H9 (cell line): ENCODE data around the gene ADRB1. TPM values are rescaled to one million over a fixed set of nuclear protein-coding genes. Genes with fewer than 3 reads are reported as not detected.

ENCODE experiments used
- DNase-seq: peaks from one replicate; pipeline ENCODE4 v3.0.0-alpha.2; 2017
- H2AFZ ChIP-seq: one replicate; pipeline ENCODE4 v1.6.1; 2013; ENCODE audit warnings: mild to moderate bottlenecking, low read length, control low read depth, moderate library complexity
- H2AK5ac ChIP-seq: 2 replicates; pipeline ENCODE4 v1.6.1; 2013; ENCODE audit warnings: low read length, control low read depth, mixed read lengths; ENCODE audit not compliant: insufficient read length
- H2BK120ac ChIP-seq: one replicate; pipeline ENCODE4 v1.6.1; 2013; ENCODE audit warnings: low read depth, mild to moderate bottlenecking, low read length, control low read depth, inconsistent platforms; ENCODE audit not compliant: poor library complexity, severe bottlenecking
- H2BK12ac ChIP-seq: 2 replicates; pipeline ENCODE4 v1.6.1; 2013; ENCODE audit warnings: low read length, control low read depth, mixed read lengths, low read depth; ENCODE audit not compliant: insufficient read length
- H2BK15ac ChIP-seq: 2 replicates; pipeline ENCODE4 v1.6.1; 2013; ENCODE audit warnings: low read depth, low read length, control low read depth
- H2BK20ac ChIP-seq: one replicate; pipeline ENCODE4 v1.6.1; 2013; ENCODE audit warnings: low read depth, mild to moderate bottlenecking, low read length, control low read depth, inconsistent platforms; ENCODE audit not compliant: poor library complexity, severe bottlenecking
- H2BK5ac ChIP-seq: 2 replicates; pipeline ENCODE4 v1.6.1; 2013; ENCODE audit warnings: low read length, control low read depth, mixed read lengths; ENCODE audit not compliant: insufficient read length
- H3K14ac ChIP-seq: 2 replicates; pipeline ENCODE4 v1.6.1; 2013; ENCODE audit warnings: low read length, control low read depth; ENCODE audit not compliant: insufficient read depth
- H3K18ac ChIP-seq: 2 replicates; pipeline ENCODE4 v1.6.1; 2013; ENCODE audit warnings: low read depth, mild to moderate bottlenecking, mixed read lengths, low read length, control low read depth; ENCODE audit not compliant: insufficient read length
- H3K23ac ChIP-seq: 2 replicates; pipeline ENCODE4 v1.6.1; 2013; ENCODE audit warnings: low read length, control low read depth, mixed read lengths, low read depth; ENCODE audit not compliant: insufficient read length
- H3K23me2 ChIP-seq: 2 replicates; pipeline ENCODE4 v1.6.1; 2013; ENCODE audit warnings: low read depth, mild to moderate bottlenecking, mixed read lengths, low read length, control low read depth; ENCODE audit not compliant: insufficient read length, poor library complexity, severe bottlenecking
- H3K27ac ChIP-seq: 2 replicates; pipeline ENCODE4 v1.5.1; 2013; ENCODE audit warnings: low read length, control low read depth, mixed read lengths, low read depth; ENCODE audit not compliant: insufficient read length
- H3K27me3 ChIP-seq: 2 replicates; pipeline ENCODE4 v1.6.1; 2013; ENCODE audit warnings: low read length, control low read depth, inconsistent platforms; ENCODE audit not compliant: insufficient read depth
- H3K4ac ChIP-seq: 2 replicates; pipeline ENCODE4 v1.6.1; 2013; ENCODE audit warnings: low read depth, mild to moderate bottlenecking, control low read depth, inconsistent platforms, low read length, moderate library complexity
- H3K4me1 ChIP-seq: 2 replicates; pipeline ENCODE4 v1.6.1; 2013; ENCODE audit warnings: low read length, control low read depth, inconsistent platforms; ENCODE audit not compliant: insufficient read depth
- H3K4me2 ChIP-seq: 2 replicates; pipeline ENCODE4 v1.6.1; 2013; ENCODE audit warnings: low read length, control low read depth, mixed read lengths; ENCODE audit not compliant: insufficient read length, insufficient read depth
- H3K56ac ChIP-seq: 2 replicates; pipeline ENCODE4 v1.6.1; 2013; ENCODE audit warnings: low read depth, mild to moderate bottlenecking, mixed read lengths, low read length, control low read depth; ENCODE audit not compliant: insufficient read length
- H3K79me1 ChIP-seq: 2 replicates; pipeline ENCODE4 v1.6.1; 2013; ENCODE audit warnings: low read depth, mild to moderate bottlenecking, moderate library complexity, low read length, control low read depth, inconsistent platforms; ENCODE audit not compliant: insufficient read depth, poor library complexity, severe bottlenecking
- H3K79me2 ChIP-seq: 2 replicates; pipeline ENCODE4 v1.6.1; 2013; ENCODE audit warnings: low read length, control low read depth, inconsistent platforms; ENCODE audit not compliant: insufficient read depth
- H3K9ac ChIP-seq: 2 replicates; pipeline ENCODE4 v1.6.1; 2013; ENCODE audit warnings: low read length, control low read depth, mixed read lengths; ENCODE audit not compliant: insufficient read length; ENCODE audit errors: extremely low read depth
- H3K9me3 ChIP-seq: one replicate; pipeline ENCODE4 v1.6.1; 2013; ENCODE audit warnings: low read depth, low read length, inconsistent platforms; ENCODE audit not compliant: control insufficient read depth
- H3T11ph ChIP-seq: one replicate; pipeline ENCODE4 v1.6.1; 2013; ENCODE audit warnings: mild to moderate bottlenecking, low read length, control low read depth, inconsistent platforms
- H4K20me1 ChIP-seq: one replicate; pipeline ENCODE4 v1.6.1; 2013; ENCODE audit not compliant: control insufficient read depth, insufficient read length, insufficient read depth
- H4K5ac ChIP-seq: 2 replicates; pipeline ENCODE4 v1.6.1; 2013; ENCODE audit warnings: low read depth, mild to moderate bottlenecking, mixed read lengths, low read length, control low read depth; ENCODE audit not compliant: insufficient read length
- H4K8ac ChIP-seq: replicated peaks from 2 replicates; pipeline ENCODE4 v1.6.1; 2013; ENCODE audit warnings: low read length, control low read depth, mixed read lengths, low read depth; ENCODE audit not compliant: insufficient read length
- H4K91ac ChIP-seq: 2 replicates; pipeline ENCODE4 v1.6.1; 2013; ENCODE audit warnings: low read depth, mild to moderate bottlenecking, moderate library complexity, mixed read lengths, low read length, control low read depth; ENCODE audit not compliant: insufficient read length
- H3K27ac Mint-ChIP-seq, 3 experiments: 2 replicates in 2 of 3; 3 replicates in 1 of 3; pipeline ENCODE4 v1.8.0; 2020 to 2021; ENCODE audit warnings: mixed read lengths in 3 of 3, mild to moderate bottlenecking in 1 of 3, moderate library complexity in 1 of 3
- H3K27me3 Mint-ChIP-seq: 2 replicates; pipeline ENCODE4 v1.8.0; 2021; ENCODE audit warnings: low read depth, mild to moderate bottlenecking, moderate library complexity, mixed read lengths
- H3K36me3 Mint-ChIP-seq, 3 experiments: 2 replicates in 2 of 3; 3 replicates in 1 of 3; pipeline ENCODE4 v1.8.0; 2020 to 2021; ENCODE audit warnings: low read depth in 3 of 3, mixed read lengths in 3 of 3; ENCODE audit not compliant: insufficient read depth in 1 of 3
- H3K4me1 Mint-ChIP-seq, 2 experiments: 2 replicates each; pipeline ENCODE4 v1.8.0; 2020; ENCODE audit warnings: mixed read lengths in 2 of 2
- H3K4me3 Mint-ChIP-seq, 2 experiments: 2 replicates in 1 of 2; 3 replicates in 1 of 2; pipeline ENCODE4 v1.8.0; 2020 to 2021; ENCODE audit warnings: mild to moderate bottlenecking in 2 of 2, mixed read lengths in 2 of 2, moderate library complexity in 1 of 2
- H3K9me3 Mint-ChIP-seq, 2 experiments: 2 replicates in 1 of 2; 3 replicates in 1 of 2; pipeline ENCODE4 v1.8.0; 2020; ENCODE audit warnings: mild to moderate bottlenecking in 2 of 2, mixed read lengths in 2 of 2, moderate library complexity in 1 of 2
- WGBS: extraction: QIAGEN DNeasy Blood & Tissue Kit; methylation state at CpG from one replicate; pipeline ENCODE4 v1.1.7; 2013; ENCODE audit warnings: missing lambda C conversion rate, low lambda C conversion rate, mixed read lengths; ENCODE audit not compliant: insufficient read length; ENCODE audit errors: extremely low coverage; 5-methylcytosine and 5-hydroxymethylcytosine counted together
- total RNA-seq: library from RNA; stranded (reverse); gene quantifications from 2 replicates; pipeline ENCODE4 v1.2.1, GENCODE V29; 2021
- TF ChIP-seq, protein P1 (sequence below): fragments of 200-600 bp; sonication (generic); conservative IDR thresholded peaks from 3 replicates; pipeline ENCODE4 v1.8.0; 2021; ENCODE audit warnings: antibody characterized with exemption, mild to moderate bottlenecking

Gene ADRB1
- total RNA-seq, 1 experiment from 2014 or later, result 0.13 TPM

DNA sequence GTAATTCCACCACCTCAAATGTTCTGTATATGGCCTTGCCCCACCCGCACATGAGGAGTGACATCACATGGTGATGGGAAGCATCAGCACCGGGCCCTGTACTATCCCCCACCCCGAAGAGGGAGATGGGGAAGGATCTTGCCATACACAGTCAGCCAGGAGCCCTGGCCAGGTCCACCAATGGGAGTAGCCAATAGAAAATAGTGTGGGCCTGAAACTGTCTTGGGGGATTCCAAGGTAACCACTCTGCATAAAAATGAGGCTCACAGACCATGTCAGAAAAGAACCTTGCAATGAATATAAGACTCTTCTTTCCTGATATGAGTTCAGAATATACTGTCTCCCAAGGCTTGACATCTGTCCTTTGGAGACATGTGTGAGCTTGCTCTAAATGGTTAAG lies 51.1 kb downstream of the ADRB1 start:
- no peak overlapping the region for H3K56ac ChIP-seq
- no peaks in the 10 kb centered on the region for H3K9me3 ChIP-seq
- no peaks in the 10 kb centered on the region for H3K79me1 ChIP-seq
- peaks cover 3 to 4% of the 10 kb centered on the region in 2 experiments; a peak in 4 of 5 replicates for H3K9me3 Mint-ChIP-seq
- H3K18ac ChIP-seq, result no peak overlapping the region
- no peak overlapping the region for H4K8ac ChIP-seq
- no peaks in the 10 kb centered on the region; the same call in 1 of the 2 replicates for H3K27me3 ChIP-seq
- H4K20me1 ChIP-seq, result no peaks in the 10 kb centered on the region
- no peak overlapping the region for H2BK12ac ChIP-seq
- no peak overlapping the region for H2BK5ac ChIP-seq
- no peak overlapping the region for H4K91ac ChIP-seq
- H2BK15ac ChIP-seq, result no peak overlapping the region
- H3K23ac ChIP-seq, result no peak overlapping the region
- H2BK20ac ChIP-seq, result no peak overlapping the region
- no peaks in the 10 kb centered on the region for H3K23me2 ChIP-seq
- H3T11ph ChIP-seq, result no peak overlapping the region
- H2AFZ ChIP-seq, result no peak overlapping the region
- H2BK120ac ChIP-seq, result no peak overlapping the region
- H4K5ac ChIP-seq, result no peak overlapping the region
- TF ChIP-seq, protein P1, sequence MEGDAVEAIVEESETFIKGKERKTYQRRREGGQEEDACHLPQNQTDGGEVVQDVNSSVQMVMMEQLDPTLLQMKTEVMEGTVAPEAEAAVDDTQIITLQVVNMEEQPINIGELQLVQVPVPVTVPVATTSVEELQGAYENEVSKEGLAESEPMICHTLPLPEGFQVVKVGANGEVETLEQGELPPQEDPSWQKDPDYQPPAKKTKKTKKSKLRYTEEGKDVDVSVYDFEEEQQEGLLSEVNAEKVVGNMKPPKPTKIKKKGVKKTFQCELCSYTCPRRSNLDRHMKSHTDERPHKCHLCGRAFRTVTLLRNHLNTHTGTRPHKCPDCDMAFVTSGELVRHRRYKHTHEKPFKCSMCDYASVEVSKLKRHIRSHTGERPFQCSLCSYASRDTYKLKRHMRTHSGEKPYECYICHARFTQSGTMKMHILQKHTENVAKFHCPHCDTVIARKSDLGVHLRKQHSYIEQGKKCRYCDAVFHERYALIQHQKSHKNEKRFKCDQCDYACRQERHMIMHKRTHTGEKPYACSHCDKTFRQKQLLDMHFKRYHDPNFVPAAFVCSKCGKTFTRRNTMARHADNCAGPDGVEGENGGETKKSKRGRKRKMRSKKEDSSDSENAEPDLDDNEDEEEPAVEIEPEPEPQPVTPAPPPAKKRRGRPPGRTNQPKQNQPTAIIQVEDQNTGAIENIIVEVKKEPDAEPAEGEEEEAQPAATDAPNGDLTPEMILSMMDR, result no peak
- H3K27ac Mint-ChIP-seq, result no peak overlapping the region
- H3K27ac ChIP-seq, result no peak overlapping the region
- H3K4me1 Mint-ChIP-seq, result 0 out of 4 replicates have a peak, but pooled peaks cover 0 to 2% of the 10 kb centered on the region in 2 experiments
- peaks cover 8% of the 10 kb centered on the region for H3K27me3 Mint-ChIP-seq
- H3K4me2 ChIP-seq, result no peak overlapping the region
- H3K4me3 Mint-ChIP-seq, result no peak overlapping the region
- no CpG with 5 or more reads among the region's 3 CpGs for WGBS
- no peaks in the 10 kb centered on the region for H3K4me1 ChIP-seq
- H3K36me3 Mint-ChIP-seq, result no peaks in the 10 kb centered on the region
- H3K14ac ChIP-seq, result no peak overlapping the region
- no peak for DNase-seq
- H3K4ac ChIP-seq, result no peak overlapping the region
- H3K79me2 ChIP-seq, result no peaks in the 10 kb centered on the region
- H2AK5ac ChIP-seq, result no peak overlapping the region
- no peak overlapping the region for H3K9ac ChIP-seq
